GM23338 (cell line): ENCODE measurements around the gene GPSM1. TPM values are rescaled to one million over a fixed set of nuclear protein-coding genes. Genes with fewer than 3 reads are reported as not detected.

ENCODE experiments used
- ATAC-seq: fragments of 200-7000 bp; cut with Tn5 transposase; 3 replicates; pipeline ENCODE4 v1.9.1; 2020
- DNase-seq: peaks from one replicate; pipeline ENCODE4 v3.0.0-alpha.2; 2015; ENCODE audit warnings: low spot score
- H2AFZ ChIP-seq: fragments of 200-600 bp; sonication (generic); 2 replicates; pipeline ENCODE4 v1.8.0; 2016; ENCODE audit warnings: antibody characterized with exemption, mild to moderate bottlenecking, moderate library complexity
- H3F3A ChIP-seq: fragments of 200-600 bp; sonication (generic); replicated peaks from 2 replicates; pipeline ENCODE4 v1.8.0; 2017; ENCODE audit warnings: antibody characterized with exemption, mixed run types, low read depth
- H3K27ac ChIP-seq: fragments of 200-600 bp; sonication (generic); 2 replicates; pipeline ENCODE4 v1.6.1; 2016; ENCODE audit warnings: low read depth
- H3K27me3 ChIP-seq: fragments of 200-600 bp; sonication (generic); 2 replicates; pipeline ENCODE4 v1.8.0; 2016; ENCODE audit warnings: mild to moderate bottlenecking, mixed run types, moderate library complexity; ENCODE audit not compliant: insufficient read depth
- H3K36me3 ChIP-seq: fragments of 200-600 bp; sonication (generic); 2 replicates; pipeline ENCODE4 v1.8.0; 2016; ENCODE audit warnings: mild to moderate bottlenecking; ENCODE audit not compliant: insufficient read depth
- H3K4me1 ChIP-seq: fragments of 200-600 bp; sonication (generic); 2 replicates; pipeline ENCODE4 v1.8.0; 2016; ENCODE audit warnings: mild to moderate bottlenecking, moderate library complexity; ENCODE audit not compliant: insufficient read depth
- H3K4me2 ChIP-seq: fragments of 200-600 bp; sonication (generic); 2 replicates; pipeline ENCODE4 v1.7.1; 2017; ENCODE audit warnings: mixed run types
- H3K4me3 ChIP-seq: fragments of 200-600 bp; sonication (generic); 2 replicates; pipeline ENCODE4 v1.6.1; 2016; ENCODE audit warnings: mixed run types
- H3K79me2 ChIP-seq: fragments of 200-600 bp; sonication (generic); replicated peaks from 2 replicates; pipeline ENCODE4 v1.8.0; 2017; ENCODE audit warnings: mild to moderate bottlenecking; ENCODE audit not compliant: insufficient read depth
- H3K9me2 ChIP-seq: fragments of 200-600 bp; sonication (generic); 2 replicates; pipeline ENCODE4 v1.8.0; 2017; ENCODE audit not compliant: insufficient read depth
- H4K20me1 ChIP-seq: fragments of 200-600 bp; sonication (generic); replicated peaks from 2 replicates; pipeline ENCODE4 v1.8.0; 2017; ENCODE audit warnings: mild to moderate bottlenecking; ENCODE audit not compliant: insufficient read depth
- H3K27ac Mint-ChIP-seq: 2 replicates; pipeline ENCODE4 v1.8.0; 2020; ENCODE audit warnings: inconsistent platforms, mild to moderate bottlenecking, moderate library complexity, mixed read lengths
- H3K27me3 Mint-ChIP-seq: 3 replicates; pipeline ENCODE4 v1.8.0; 2022; ENCODE audit warnings: low read depth, mild to moderate bottlenecking, moderate library complexity, mixed read lengths, inconsistent platforms; ENCODE audit not compliant: insufficient read depth, poor library complexity
- H3K36me3 Mint-ChIP-seq: 3 replicates; pipeline ENCODE4 v1.8.0; 2021; ENCODE audit warnings: low read depth, mild to moderate bottlenecking, inconsistent platforms, moderate library complexity, mixed read lengths
- H3K4me1 Mint-ChIP-seq: 3 replicates; pipeline ENCODE4 v1.8.0; 2020; ENCODE audit warnings: mild to moderate bottlenecking, inconsistent platforms, mixed read lengths
- H3K4me3 Mint-ChIP-seq: 3 replicates; pipeline ENCODE4 v1.8.0; 2021; ENCODE audit warnings: moderate library complexity, mild to moderate bottlenecking, inconsistent platforms, mixed read lengths
- H3K9me3 Mint-ChIP-seq: 3 replicates; pipeline ENCODE4 v1.8.0; 2020; ENCODE audit warnings: moderate library complexity, mild to moderate bottlenecking, inconsistent platforms, mixed read lengths
- CREB1 ChIP-seq: fragments of 250-450 bp; sonication (Bioruptor Pico); IDR thresholded peaks from 2 replicates; pipeline ENCODE4 v1.5.0; 2020; ENCODE audit warnings: low read depth, mild to moderate bottlenecking, moderate library complexity
- ETS1 ChIP-seq: IDR thresholded peaks from 2 replicates; pipeline ENCODE4 v1.6.1; 2016; ENCODE audit warnings: antibody characterized with exemption
- EZH2 ChIP-seq: fragments of 200-600 bp; sonication (generic); IDR thresholded peaks from one replicate; pipeline ENCODE4 v1.8.0; 2017; ENCODE audit warnings: antibody characterized with exemption, mild to moderate bottlenecking, low read depth; ENCODE audit not compliant: unreplicated experiment
- EZH2phosphoT487 ChIP-seq: fragments of 200-600 bp; sonication (generic); IDR thresholded peaks from one replicate; pipeline ENCODE4 v1.8.1; 2018; ENCODE audit warnings: antibody characterized with exemption; ENCODE audit not compliant: unreplicated experiment
- NANOG ChIP-seq: IDR thresholded peaks from 2 replicates; pipeline ENCODE4 v1.6.1; 2016; ENCODE audit warnings: antibody characterized with exemption, borderline replicate concordance
- POLR2AphosphoS5 ChIP-seq: IDR thresholded peaks from 2 replicates; pipeline ENCODE4 v1.6.1; 2016; ENCODE audit warnings: antibody characterized with exemption, low read depth
- STAT1 ChIP-seq: IDR thresholded peaks from one replicate; pipeline ENCODE4 v1.6.1; 2016; ENCODE audit warnings: antibody characterized with exemption; ENCODE audit not compliant: unreplicated experiment
- ZNF114 ChIP-seq: fragments of 250-450 bp; sonication (Bioruptor Pico); IDR thresholded peaks from 2 replicates; pipeline ENCODE4 v1.5.0; 2020; ENCODE audit warnings: mild to moderate bottlenecking, moderate library complexity
- ZNF462 ChIP-seq: fragments of 250-450 bp; sonication (Bioruptor Pico); IDR thresholded peaks from 2 replicates; pipeline ENCODE4 v1.5.0; 2020; ENCODE audit warnings: mild to moderate bottlenecking, moderate library complexity
- polyA plus RNA-seq: library from polyadenylated mRNA; unstranded; fragments of >200 nt; fragmentation: Nextera tagmentation; extraction: Ambion mirVana; gene quantifications from 2 replicates; pipeline ENCODE4 v1.2.1, GENCODE V29; 2016
- total RNA-seq: library from RNA; depleted of rRNA; stranded (reverse); fragments of >200 nt; shearing (Covaris generic); gene quantifications from 2 replicates; pipeline ENCODE4 v1.2.3, GENCODE V29; 2014

Gene GPSM1
- total and polyA plus RNA-seq, 2 experiments from 2014 or later, result 4.8 to 23.2 TPM

- no peaks in the 10 kb centered on the region for H3F3A ChIP-seq
- ATAC-seq, result peak; percentile 7; the same call in 2 of the 3 replicates
- no peak within 1 kb of the TSS for H3K4me2 ChIP-seq
- no peaks in the 10 kb centered on the region for H3K79me2 ChIP-seq
- DNase-seq, result no peak
- H3K9me2 ChIP-seq, result no peaks in the 10 kb centered on the region
- H3K9me3 Mint-ChIP-seq, result no peaks in the 10 kb centered on the region
- no peaks in the 10 kb centered on the region; the same call in 1 of the 2 replicates for H4K20me1 ChIP-seq
- no peak within 1 kb of the TSS for H3K4me3 ChIP-seq
- H3K4me3 Mint-ChIP-seq, result no peak within 1 kb of the TSS
- 0 out of 2 replicates have a peak within 1 kb of the TSS, but pooled peaks have one; percentile 32 for H3K27ac ChIP-seq
- no peaks in the 10 kb centered on the region for H3K36me3 ChIP-seq
- no peak within 1 kb of the TSS for H3K27ac Mint-ChIP-seq
- no peaks in the 10 kb centered on the region for H3K27me3 ChIP-seq
- peaks cover 6% of the 10 kb centered on the region; the same call in 2 of the 3 replicates for H3K36me3 Mint-ChIP-seq
- H2AFZ ChIP-seq, result no peak within 1 kb of the TSS
- no peak for TF ChIP-seq ZNF462
- TF ChIP-seq NANOG, result no peak
- no peak for TF ChIP-seq CREB1 (CRISPR knock-in tag)
- peaks cover 3% of the 10 kb centered on the region for H3K27me3 Mint-ChIP-seq
- no peaks in the 10 kb centered on the region for H3K4me1 Mint-ChIP-seq
- no peaks in the 10 kb centered on the region for H3K4me1 ChIP-seq
Observed at GRCh38 chr9:136373300-136374182, 46.2 kb downstream of the GPSM1 start, which contains the start of gene CARD9. Gene CARD9, minus strand, starts transcription at chr9:136373669. Its CDS starts 1,591 bp downstream, at chr9:136372078.

GRCh38 chr9:136374183-136374575, 46.8 kb downstream of the GPSM1 start:
- Mint-ChIP-seq H3K36me3 (peaks cover 6% of the 10 kb centered on the region; the same call in 2 of the 3 replicates), H3K27ac (no peak overlapping the region), H3K4me3 (no peak overlapping the region), H3K9me3 (no peaks in the 10 kb centered on the region), H3K27me3 (peaks cover 3% of the 10 kb centered on the region), H3K4me1 (no peaks in the 10 kb centered on the region)
- Histone ChIP-seq H2AFZ (no peak overlapping the region), H3K27me3 (no peaks in the 10 kb centered on the region), H3K4me1 (no peaks in the 10 kb centered on the region), H3K79me2 (no peaks in the 10 kb centered on the region), H3K27ac (no peak overlapping the region), H3K9me2 (no peaks in the 10 kb centered on the region), H3F3A (no peaks in the 10 kb centered on the region), H4K20me1 (no peaks in the 10 kb centered on the region; the same call in 1 of the 2 replicates), H3K4me2 (no peak overlapping the region), H3K36me3 (no peaks in the 10 kb centered on the region), H3K4me3 (no peak overlapping the region)
- ATAC-seq, result no peak
- DNase-seq, result no peak
- no peak for TF ChIP-seq ZNF114
- no peak for TF ChIP-seq STAT1
- no peak for TF ChIP-seq ETS1
- no peak for TF ChIP-seq EZH2phosphoT487
- no peak for TF ChIP-seq POLR2AphosphoS5
- TF ChIP-seq EZH2, result no peak
- no peak for TF ChIP-seq NANOG
